IMR-90 (cell line): Measurements from ENCODE around the gene SNAPIN. TPM values are rescaled to one million over a fixed set of nuclear protein-coding genes. Genes with fewer than 3 reads are reported as not detected.

ENCODE experiments used
- ATAC-seq: fragments of 200-7000 bp; cut with Tn5 transposase; 2 replicates; pipeline ENCODE4 v1.9.1; 2020; ENCODE audit warnings: low read depth, mild to moderate bottlenecking, moderate library complexity
- BruUV-seq: library from RNA; stranded (reverse); fragments of 400-500 nt; replicated peaks from 2 replicates; lab custom pipeline; 2021; lab: Mats Ljungman, UMichigan
- CTCF ChIA-PET: fragments of 300-600 bp; formaldehyde crosslinking; extraction: SDS; loops from one replicate; lab custom pipeline; 2021; ENCODE audit warnings: antibody characterized with exemption; lab: Yijun Ruan, JAX
- POLR2A ChIA-PET: fragments of 300-600 bp; sonication (Branson Sonifier 250); formaldehyde crosslinking; loops from one replicate; lab custom pipeline; 2022; ENCODE audit warnings: antibody characterized with exemption; ENCODE audit not compliant: unreplicated experiment; lab: Charles Lee
- DNase-seq: peaks from one replicate; pipeline ENCODE4 v3.0.0; 2013
- H2AFZ ChIP-seq: replicated peaks from 2 replicates; pipeline ENCODE3; 2013; ENCODE audit warnings: low read length, mild to moderate bottlenecking; ENCODE audit not compliant: poor library complexity
- H2AK5ac ChIP-seq: 2 replicates; pipeline ENCODE4 v1.6.1; 2013; ENCODE audit warnings: low read depth, low read length, inconsistent platforms
- H2AK9ac ChIP-seq: replicated peaks from 2 replicates; pipeline ENCODE3; 2013; ENCODE audit warnings: mild to moderate bottlenecking, low read depth, low read length, moderate library complexity; ENCODE audit not compliant: poor library complexity
- H2BK120ac ChIP-seq: 2 replicates; pipeline ENCODE4 v1.6.1; 2013; ENCODE audit warnings: low read depth, low read length, inconsistent platforms
- H2BK15ac ChIP-seq: 3 replicates; pipeline ENCODE4 v1.6.1; 2013; ENCODE audit warnings: low read depth, low read length, inconsistent platforms
- H2BK20ac ChIP-seq: 2 replicates; pipeline ENCODE4 v1.6.1; 2013; ENCODE audit warnings: low read depth, mild to moderate bottlenecking, inconsistent platforms, low read length, moderate library complexity
- H2BK5ac ChIP-seq: 2 replicates; pipeline ENCODE4 v1.6.1; 2013; ENCODE audit warnings: mild to moderate bottlenecking, low read depth, low read length, inconsistent platforms; ENCODE audit not compliant: poor library complexity, severe bottlenecking
- H3K14ac ChIP-seq: replicated peaks from 2 replicates; pipeline ENCODE4 v1.6.1; 2013; ENCODE audit warnings: low read depth, low read length, inconsistent platforms
- H3K18ac ChIP-seq: 2 replicates; pipeline ENCODE4 v1.6.1; 2013; ENCODE audit warnings: low read depth, low read length, control low read depth
- H3K23ac ChIP-seq: 2 replicates; pipeline ENCODE4 v1.6.1; 2013; ENCODE audit warnings: low read depth, low read length, inconsistent platforms
- H3K27ac ChIP-seq: 2 replicates; pipeline ENCODE4 v1.5.1; 2013; ENCODE audit warnings: mild to moderate bottlenecking, control low read depth, low read length; ENCODE audit not compliant: insufficient read depth
- H3K27me3 ChIP-seq: 2 replicates; pipeline ENCODE4 v1.6.1; 2013; ENCODE audit warnings: low read length; ENCODE audit not compliant: control insufficient read depth, insufficient read depth
- H3K36me3 ChIP-seq: 2 replicates; pipeline ENCODE4 v1.6.1; 2013; ENCODE audit warnings: low read length, mixed read lengths; ENCODE audit not compliant: control insufficient read depth, insufficient read depth
- H3K4ac ChIP-seq: 2 replicates; pipeline ENCODE4 v1.6.1; 2013; ENCODE audit warnings: low read depth, low read length, inconsistent platforms
- H3K4me1 ChIP-seq: 2 replicates; pipeline ENCODE4 v1.6.1; 2013; ENCODE audit warnings: low read length, mixed read lengths; ENCODE audit not compliant: control insufficient read depth, insufficient read depth
- H3K4me2 ChIP-seq: 2 replicates; pipeline ENCODE4 v1.6.1; 2013; ENCODE audit warnings: low read depth, mild to moderate bottlenecking, control low read depth, low read length, moderate library complexity
- H3K4me3 ChIP-seq: 2 replicates; pipeline ENCODE4 v1.5.1; 2013; ENCODE audit warnings: low read depth, mild to moderate bottlenecking, control low read depth, low read length, moderate library complexity; ENCODE audit not compliant: insufficient read depth
- H3K56ac ChIP-seq: 2 replicates; pipeline ENCODE4 v1.6.1; 2013; ENCODE audit warnings: low read length, inconsistent platforms; ENCODE audit not compliant: insufficient read depth; ENCODE audit errors: extremely low read depth
- H3K79me1 ChIP-seq, 2 experiments: 2 replicates each; pipeline ENCODE4 v1.6.1; 2013; ENCODE audit warnings: low read length in 2 of 2, inconsistent platforms in 1 of 2, low read depth in 1 of 2
- H3K9ac ChIP-seq: 2 replicates; pipeline ENCODE4 v1.6.1; 2013; ENCODE audit warnings: low read depth, low read length, control low read depth
- H3K9me1 ChIP-seq: 2 replicates; pipeline ENCODE4 v1.6.1; 2013; ENCODE audit warnings: low read length, inconsistent platforms; ENCODE audit not compliant: insufficient read depth
- H3K9me3 ChIP-seq: 2 replicates; pipeline ENCODE4 v1.6.1; 2013; ENCODE audit warnings: low read length; ENCODE audit not compliant: control insufficient read depth, insufficient read depth
- H4K20me1 ChIP-seq: 2 replicates; pipeline ENCODE4 v1.6.1; 2013; ENCODE audit warnings: low read length, inconsistent platforms; ENCODE audit not compliant: insufficient read depth
- H4K5ac ChIP-seq: 2 replicates; pipeline ENCODE4 v1.6.1; 2013; ENCODE audit warnings: mild to moderate bottlenecking, low read depth, low read length, control low read depth
- H4K8ac ChIP-seq, 2 experiments: 2 replicates each; pipeline ENCODE4 v1.6.1; 2013; ENCODE audit warnings: low read depth in 2 of 2, low read length in 2 of 2, control low read depth in 1 of 2, inconsistent platforms in 1 of 2
- H4K91ac ChIP-seq: 2 replicates; pipeline ENCODE4 v1.6.1; 2013; ENCODE audit warnings: low read depth, low read length, inconsistent platforms; ENCODE audit not compliant: insufficient read depth
- BHLHE40 ChIP-seq: fragments of 150-350 bp; IDR thresholded peaks from 2 replicates; pipeline ENCODE4 v1.6.1; 2016; ENCODE audit warnings: mild to moderate bottlenecking, low read depth, low read length
- CEBPB ChIP-seq: IDR thresholded peaks from 2 replicates; pipeline ENCODE4 v1.6.1; 2012; ENCODE audit warnings: low read depth, low read length, improper control_type of control experiment
- CHD1 ChIP-seq: IDR thresholded peaks from 2 replicates; pipeline ENCODE4 v1.6.1; 2012; ENCODE audit warnings: low read depth, low read length, improper control_type of control experiment
- MAZ ChIP-seq: IDR thresholded peaks from 2 replicates; pipeline ENCODE4 v1.6.1; 2012; ENCODE audit warnings: low read depth, mild to moderate bottlenecking, low read length, improper control_type of control experiment, moderate library complexity, borderline replicate concordance
- RAD21 ChIP-seq: IDR thresholded peaks from 2 replicates; pipeline ENCODE4 v1.6.1; 2012; ENCODE audit warnings: low read length, improper control_type of control experiment
- RCOR1 ChIP-seq: IDR thresholded peaks from 2 replicates; pipeline ENCODE4 v1.6.1; 2012; ENCODE audit warnings: mild to moderate bottlenecking, low read length, improper control_type of control experiment; ENCODE audit not compliant: insufficient replicate concordance
- WGBS, 2 experiments: methylation state at CpG; one replicate each; pipeline versions ENCODE4 v1.1.5 to v1.1.7; 2013; ENCODE audit warnings: missing lambda C conversion rate in 2 of 2; ENCODE audit not compliant: insufficient read length in 1 of 2; ENCODE audit errors: extremely low coverage in 2 of 2; 5-methylcytosine and 5-hydroxymethylcytosine counted together
- dilution Hi-C: fragments of 300-500 bp; cut with HindIII; formaldehyde crosslinking; loops from one replicate; pipeline ENCODE4 v1.14.3; 2018; ENCODE audit warnings: low sequenced_read_pairs; ENCODE audit not compliant: unreplicated experiment
- in situ Hi-C: fragments of 300-500 bp; cut with MboI; formaldehyde crosslinking; loops from 3 replicates; pipeline ENCODE4 v1.14.3; 2019; ENCODE audit warnings: low sequenced_read_pairs, inconsistent platforms, mixed read lengths
- intact Hi-C: fragments of 100-400 bp; cut with micrococcal nuclease; formaldehyde crosslinking; loops from 2 replicates; pipeline ENCODE4 v1.10.0; 2022
- polyA plus RNA-seq, 3 experiments: library from polyadenylated mRNA; depleted of rRNA; stranded (reverse); fragments of >200 nt; gene quantifications; 2 replicates each; pipeline ENCODE4 v1.2.3, GENCODE V29; 2012; ENCODE audit warnings: low replicate concordance in 1 of 3
- total RNA-seq: library from RNA; depleted of rRNA; stranded (reverse); fragments of >200 nt; gene quantifications from 2 replicates; pipeline ENCODE4 v1.2.3, GENCODE V29; 2012
- TF ChIP-seq, protein P1 (sequence below): fragments of 150-350 bp; IDR thresholded peaks from 2 replicates; pipeline ENCODE4 v1.6.1; 2016; ENCODE audit warnings: low read depth, mild to moderate bottlenecking, low read length, moderate library complexity, borderline replicate concordance

The SNAPIN gene
- total and polyA plus RNA-seq, 2 of the 4 experiments (the other 2 are of a cell fraction) = 37.4 to 40.9 TPM

DNA sequence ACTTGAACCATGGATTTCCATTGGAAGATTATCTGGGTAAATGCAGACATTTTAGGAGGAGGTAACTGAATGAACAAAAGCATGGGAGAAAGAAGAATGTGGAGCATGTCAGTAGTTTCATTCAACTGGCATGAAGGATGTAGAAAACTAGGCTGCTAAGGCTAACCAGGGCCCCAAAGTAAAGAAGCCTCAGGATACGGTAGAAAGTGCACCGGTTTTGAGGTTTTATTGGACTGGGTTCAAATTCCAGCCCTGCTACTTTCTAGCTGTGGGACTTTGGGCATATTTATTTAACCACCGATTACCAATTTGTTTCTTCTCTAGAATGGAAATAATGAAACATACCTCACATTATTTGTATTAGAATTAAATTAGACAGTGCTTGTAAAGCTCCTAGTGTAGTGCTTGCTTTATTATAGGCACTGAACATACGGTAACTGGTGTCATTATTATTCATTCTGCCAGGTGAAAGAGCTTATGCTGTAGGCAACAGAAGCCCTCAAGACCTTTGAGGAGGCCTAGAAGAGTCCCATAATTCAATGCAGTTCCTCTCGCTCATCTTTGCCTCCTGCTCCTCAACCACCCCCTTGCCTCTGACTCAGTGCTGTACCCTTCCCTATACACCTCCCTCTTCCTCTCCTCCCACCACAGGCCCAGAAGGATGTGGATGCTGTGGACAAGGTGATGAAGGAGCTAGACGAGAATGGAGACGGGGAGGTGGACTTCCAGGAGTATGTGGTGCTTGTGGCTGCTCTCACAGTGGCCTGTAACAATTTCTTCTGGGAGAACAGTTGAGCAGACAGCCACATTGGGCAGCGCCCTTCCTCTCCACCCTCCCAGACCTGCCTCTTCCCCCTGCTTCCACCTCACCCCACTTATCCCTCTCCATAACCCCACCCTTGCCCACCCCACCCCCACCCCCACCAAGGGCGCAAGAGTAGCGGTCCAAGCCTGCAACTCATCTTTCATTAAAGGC, 27.2 kb upstream of the SNAPIN start:
- H3K56ac ChIP-seq = no peak overlapping the region
- H3K4me2 ChIP-seq = no peak overlapping the region
- no peak overlapping the region for H2BK120ac ChIP-seq
- POLR2A ChIA-PET = interaction anchor here (0.6 kb wide), 1 partner anchor 9 kb away, joined by 3 read pairs; no protein-coding TSS in a partner anchor
- peaks cover 12% of the 10 kb centered on the region for H3K9me1 ChIP-seq
- no peak overlapping the region; a peak in 1 of 4 replicates for H4K8ac ChIP-seq
- peaks cover 12 to 24% of the 10 kb centered on the region in 2 experiments for H3K79me1 ChIP-seq
- BruUV-seq = no TSS peak
- no peaks in the 10 kb centered on the region for H3K9me3 ChIP-seq
- intact Hi-C loops (no loop called here), dilution Hi-C loops (no loop called here), in situ Hi-C loops (no loop called here)
- H2AFZ ChIP-seq = no peak overlapping the region
- peaks cover 9% of the 10 kb centered on the region for H3K4me1 ChIP-seq
- H3K4ac ChIP-seq = peak overlapping the region; percentile 55
- WGBS, 2 experiments = no CpG with 5 or more reads among the region's 10 CpGs
- H3K14ac ChIP-seq = no peak overlapping the region; the same call in 1 of the 2 replicates
- H3K18ac ChIP-seq = no peak overlapping the region; the same call in 1 of the 2 replicates
- H3K23ac ChIP-seq = no peak overlapping the region
- 0 out of 3 replicates have a peak overlapping the region, but pooled peaks have one; percentile 52 for H2BK15ac ChIP-seq
- H4K91ac ChIP-seq = no peak overlapping the region
- no peak overlapping the region for H2BK20ac ChIP-seq
- H2AK9ac ChIP-seq = peak overlapping the region; percentile 67
- no peak overlapping the region for H3K4me3 ChIP-seq
- peaks cover 6% of the 10 kb centered on the region for H3K36me3 ChIP-seq
- no peak for DNase-seq
- H4K5ac ChIP-seq = no peak overlapping the region
- TF ChIP-seq CEBPB = no peak
- TF ChIP-seq, protein P1, sequence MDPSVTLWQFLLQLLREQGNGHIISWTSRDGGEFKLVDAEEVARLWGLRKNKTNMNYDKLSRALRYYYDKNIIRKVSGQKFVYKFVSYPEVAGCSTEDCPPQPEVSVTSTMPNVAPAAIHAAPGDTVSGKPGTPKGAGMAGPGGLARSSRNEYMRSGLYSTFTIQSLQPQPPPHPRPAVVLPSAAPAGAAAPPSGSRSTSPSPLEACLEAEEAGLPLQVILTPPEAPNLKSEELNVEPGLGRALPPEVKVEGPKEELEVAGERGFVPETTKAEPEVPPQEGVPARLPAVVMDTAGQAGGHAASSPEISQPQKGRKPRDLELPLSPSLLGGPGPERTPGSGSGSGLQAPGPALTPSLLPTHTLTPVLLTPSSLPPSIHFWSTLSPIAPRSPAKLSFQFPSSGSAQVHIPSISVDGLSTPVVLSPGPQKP = no peak
- TF ChIP-seq BHLHE40 = no peak
- no peak for TF ChIP-seq CHD1
- no peak for TF ChIP-seq RCOR1
- no peak for TF ChIP-seq MAZ
- TF ChIP-seq RAD21 = no peak
- peaks cover 20% of the 10 kb centered on the region; the same call in 1 of the 2 replicates for H4K20me1 ChIP-seq
- H3K27ac ChIP-seq = no peak overlapping the region
- peak overlapping the region; percentile 7 for H2BK5ac ChIP-seq
- no peaks in the 10 kb centered on the region for H3K27me3 ChIP-seq
- ATAC-seq = no peak
- H3K9ac ChIP-seq = no peak overlapping the region
- CTCF ChIA-PET = interaction anchor here (1.2 kb wide), 1 partner anchor 59 kb away, joined by 3 read pairs; no protein-coding TSS in a partner anchor
- peak overlapping the region; percentile 40 for H2AK5ac ChIP-seq
